IMR-90 (cell line): ENCODE data around the gene SORL1. TPM values are rescaled to one million over a fixed set of nuclear protein-coding genes. Genes with fewer than 3 reads are reported as not detected.

Source experiments
- ATAC-seq: fragments of 200-7000 bp; cut with Tn5 transposase; 2 replicates; pipeline ENCODE4 v1.9.1; 2020; ENCODE audit warnings: low read depth, mild to moderate bottlenecking, moderate library complexity
- BruUV-seq: library from RNA; stranded (reverse); fragments of 400-500 nt; replicated peaks from 2 replicates; lab custom pipeline; 2021; lab: Mats Ljungman, UMichigan
- CTCF ChIA-PET: fragments of 300-600 bp; formaldehyde crosslinking; extraction: SDS; loops from one replicate; lab custom pipeline; 2021; ENCODE audit warnings: antibody characterized with exemption; lab: Yijun Ruan, JAX
- POLR2A ChIA-PET: fragments of 300-600 bp; sonication (Branson Sonifier 250); formaldehyde crosslinking; loops from one replicate; lab custom pipeline; 2022; ENCODE audit warnings: antibody characterized with exemption; ENCODE audit not compliant: unreplicated experiment; lab: Charles Lee
- DNase-seq: peaks from one replicate; pipeline ENCODE4 v3.0.0; 2013
- H2AFZ ChIP-seq: replicated peaks from 2 replicates; pipeline ENCODE3; 2013; ENCODE audit warnings: low read length, mild to moderate bottlenecking; ENCODE audit not compliant: poor library complexity
- H2AK5ac ChIP-seq: 2 replicates; pipeline ENCODE4 v1.6.1; 2013; ENCODE audit warnings: low read depth, low read length, inconsistent platforms
- H2AK9ac ChIP-seq: replicated peaks from 2 replicates; pipeline ENCODE3; 2013; ENCODE audit warnings: mild to moderate bottlenecking, low read depth, low read length, moderate library complexity; ENCODE audit not compliant: poor library complexity
- H2BK120ac ChIP-seq: 2 replicates; pipeline ENCODE4 v1.6.1; 2013; ENCODE audit warnings: low read depth, low read length, inconsistent platforms
- H2BK15ac ChIP-seq: 3 replicates; pipeline ENCODE4 v1.6.1; 2013; ENCODE audit warnings: low read depth, low read length, inconsistent platforms
- H2BK20ac ChIP-seq: 2 replicates; pipeline ENCODE4 v1.6.1; 2013; ENCODE audit warnings: low read depth, mild to moderate bottlenecking, inconsistent platforms, low read length, moderate library complexity
- H2BK5ac ChIP-seq: 2 replicates; pipeline ENCODE4 v1.6.1; 2013; ENCODE audit warnings: mild to moderate bottlenecking, low read depth, low read length, inconsistent platforms; ENCODE audit not compliant: poor library complexity, severe bottlenecking
- H3K14ac ChIP-seq: replicated peaks from 2 replicates; pipeline ENCODE4 v1.6.1; 2013; ENCODE audit warnings: low read depth, low read length, inconsistent platforms
- H3K18ac ChIP-seq: 2 replicates; pipeline ENCODE4 v1.6.1; 2013; ENCODE audit warnings: low read depth, low read length, control low read depth
- H3K23ac ChIP-seq: 2 replicates; pipeline ENCODE4 v1.6.1; 2013; ENCODE audit warnings: low read depth, low read length, inconsistent platforms
- H3K27ac ChIP-seq: 2 replicates; pipeline ENCODE4 v1.5.1; 2013; ENCODE audit warnings: mild to moderate bottlenecking, control low read depth, low read length; ENCODE audit not compliant: insufficient read depth
- H3K27me3 ChIP-seq: 2 replicates; pipeline ENCODE4 v1.6.1; 2013; ENCODE audit warnings: low read length; ENCODE audit not compliant: control insufficient read depth, insufficient read depth
- H3K36me3 ChIP-seq: 2 replicates; pipeline ENCODE4 v1.6.1; 2013; ENCODE audit warnings: low read length, mixed read lengths; ENCODE audit not compliant: control insufficient read depth, insufficient read depth
- H3K4ac ChIP-seq: 2 replicates; pipeline ENCODE4 v1.6.1; 2013; ENCODE audit warnings: low read depth, low read length, inconsistent platforms
- H3K4me1 ChIP-seq: 2 replicates; pipeline ENCODE4 v1.6.1; 2013; ENCODE audit warnings: low read length, mixed read lengths; ENCODE audit not compliant: control insufficient read depth, insufficient read depth
- H3K4me2 ChIP-seq: 2 replicates; pipeline ENCODE4 v1.6.1; 2013; ENCODE audit warnings: low read depth, mild to moderate bottlenecking, control low read depth, low read length, moderate library complexity
- H3K4me3 ChIP-seq: 2 replicates; pipeline ENCODE4 v1.5.1; 2013; ENCODE audit warnings: low read depth, mild to moderate bottlenecking, control low read depth, low read length, moderate library complexity; ENCODE audit not compliant: insufficient read depth
- H3K56ac ChIP-seq: 2 replicates; pipeline ENCODE4 v1.6.1; 2013; ENCODE audit warnings: low read length, inconsistent platforms; ENCODE audit not compliant: insufficient read depth; ENCODE audit errors: extremely low read depth
- H3K79me1 ChIP-seq, 2 experiments: 2 replicates each; pipeline ENCODE4 v1.6.1; 2013; ENCODE audit warnings: low read length in 2 of 2, inconsistent platforms in 1 of 2, low read depth in 1 of 2
- H3K9ac ChIP-seq: 2 replicates; pipeline ENCODE4 v1.6.1; 2013; ENCODE audit warnings: low read depth, low read length, control low read depth
- H3K9me1 ChIP-seq: 2 replicates; pipeline ENCODE4 v1.6.1; 2013; ENCODE audit warnings: low read length, inconsistent platforms; ENCODE audit not compliant: insufficient read depth
- H3K9me3 ChIP-seq: 2 replicates; pipeline ENCODE4 v1.6.1; 2013; ENCODE audit warnings: low read length; ENCODE audit not compliant: control insufficient read depth, insufficient read depth
- H4K20me1 ChIP-seq: 2 replicates; pipeline ENCODE4 v1.6.1; 2013; ENCODE audit warnings: low read length, inconsistent platforms; ENCODE audit not compliant: insufficient read depth
- H4K5ac ChIP-seq: 2 replicates; pipeline ENCODE4 v1.6.1; 2013; ENCODE audit warnings: mild to moderate bottlenecking, low read depth, low read length, control low read depth
- H4K8ac ChIP-seq, 2 experiments: 2 replicates each; pipeline ENCODE4 v1.6.1; 2013; ENCODE audit warnings: low read depth in 2 of 2, low read length in 2 of 2, control low read depth in 1 of 2, inconsistent platforms in 1 of 2
- H4K91ac ChIP-seq: 2 replicates; pipeline ENCODE4 v1.6.1; 2013; ENCODE audit warnings: low read depth, low read length, inconsistent platforms; ENCODE audit not compliant: insufficient read depth
- ELK1 ChIP-seq: fragments of 150-350 bp; IDR thresholded peaks from 2 replicates; pipeline ENCODE4 v1.6.1; 2016; ENCODE audit warnings: low read depth, mild to moderate bottlenecking, low read length, moderate library complexity, borderline replicate concordance
- FOS ChIP-seq: fragments of 150-350 bp; IDR thresholded peaks from 2 replicates; pipeline ENCODE4 v1.6.1; 2016; ENCODE audit warnings: low read depth, low read length
- MAZ ChIP-seq: IDR thresholded peaks from 2 replicates; pipeline ENCODE4 v1.6.1; 2012; ENCODE audit warnings: low read depth, mild to moderate bottlenecking, low read length, improper control_type of control experiment, moderate library complexity, borderline replicate concordance
- NFE2L2 ChIP-seq: fragments of 150-350 bp; IDR thresholded peaks from 2 replicates; pipeline ENCODE4 v1.6.1; 2016; ENCODE audit warnings: low read depth, mild to moderate bottlenecking, low read length
- RFX5 ChIP-seq: IDR thresholded peaks from 2 replicates; pipeline ENCODE4 v1.8.0; 2012; ENCODE audit warnings: low read depth, mild to moderate bottlenecking, low read length, moderate library complexity
- USF2 ChIP-seq: fragments of 150-350 bp; IDR thresholded peaks from 2 replicates; pipeline ENCODE4 v1.6.1; 2017; ENCODE audit warnings: mild to moderate bottlenecking, antibody characterized with exemption, low read length, low read depth
- dilution Hi-C: fragments of 300-500 bp; cut with HindIII; formaldehyde crosslinking; loops from one replicate; pipeline ENCODE4 v1.14.3; 2018; ENCODE audit warnings: low sequenced_read_pairs; ENCODE audit not compliant: unreplicated experiment
- in situ Hi-C: fragments of 300-500 bp; cut with MboI; formaldehyde crosslinking; loops from 3 replicates; pipeline ENCODE4 v1.14.3; 2019; ENCODE audit warnings: low sequenced_read_pairs, inconsistent platforms, mixed read lengths
- intact Hi-C: fragments of 100-400 bp; cut with micrococcal nuclease; formaldehyde crosslinking; loops from 2 replicates; pipeline ENCODE4 v1.10.0; 2022
- polyA plus RNA-seq, 3 experiments: library from polyadenylated mRNA; depleted of rRNA; stranded (reverse); fragments of >200 nt; gene quantifications; 2 replicates each; pipeline ENCODE4 v1.2.3, GENCODE V29; 2012; ENCODE audit warnings: low replicate concordance in 1 of 3
- total RNA-seq: library from RNA; depleted of rRNA; stranded (reverse); fragments of >200 nt; gene quantifications from 2 replicates; pipeline ENCODE4 v1.2.3, GENCODE V29; 2012

The SORL1 gene
- total and polyA plus RNA-seq, 2 of the 4 experiments (the other 2 are of a cell fraction), result 1.0 to 2.0 TPM

GRCh38 chr11:121439759-121440158, 12.4 kb upstream of the SORL1 start:
- no peaks in the 10 kb centered on the region for H4K20me1 ChIP-seq
- dilution Hi-C loops, result no loop called here
- H3K14ac ChIP-seq, result no peak overlapping the region
- no peak overlapping the region for H3K4me2 ChIP-seq
- no peak overlapping the region for H3K27ac ChIP-seq
- H3K56ac ChIP-seq, result no peak overlapping the region
- H4K8ac ChIP-seq, result no peak overlapping the region
- no TSS peak for BruUV-seq
- no peak overlapping the region for H2BK5ac ChIP-seq
- no peak overlapping the region for H3K9ac ChIP-seq
- in situ Hi-C loops, result no loop called here
- H3K9me1 ChIP-seq, result no peaks in the 10 kb centered on the region
- no peak overlapping the region for H2AFZ ChIP-seq
- H4K5ac ChIP-seq, result no peak overlapping the region
- H3K36me3 ChIP-seq, result no peaks in the 10 kb centered on the region
- DNase-seq (no peak), ATAC-seq (no peak)
- no peak overlapping the region for H3K4ac ChIP-seq
- no peak overlapping the region for H3K18ac ChIP-seq
- H3K4me1 ChIP-seq, result no peaks in the 10 kb centered on the region
- no peak overlapping the region for H2BK15ac ChIP-seq
- H2AK5ac ChIP-seq, result no peak overlapping the region
- no peaks in the 10 kb centered on the region for H3K9me3 ChIP-seq
- H3K79me1 ChIP-seq, result no peaks in the 10 kb centered on the region
- ChIA-PET CTCF (no interaction called here), POLR2A (interaction anchor here (0.6 kb wide), 1 partner anchor 108 kb away, joined by 3 read pairs; no protein-coding TSS in a partner anchor)
- TF ChIP-seq RFX5 (no peak), ELK1 (no peak), USF2 (no peak), MAZ (no peak), FOS (no peak), NFE2L2 (no peak)
- H2AK9ac ChIP-seq, result no peak overlapping the region
- H2BK20ac ChIP-seq, result no peak overlapping the region
- H3K23ac ChIP-seq, result no peak overlapping the region
- no peak overlapping the region for H4K91ac ChIP-seq
- H3K4me3 ChIP-seq, result no peak overlapping the region
- no peak overlapping the region for H2BK120ac ChIP-seq
- H3K27me3 ChIP-seq, result peaks cover 27% of the 10 kb centered on the region
- intact Hi-C loops, result no loop called here
